ENCODE results near the gene CFAP299. TPM values are rescaled to one million over a fixed set of nuclear protein-coding genes. Genes with fewer than 3 reads are reported as not detected.
"Not testable (repeated sequence)": the region's sequence is repeated elsewhere in the genome, so short reads cannot be mapped to it uniquely, and the experiment has no call there.

Gene CFAP299
- polyA plus RNA-seq (ENCODE audit: insufficient read length in 4 of 4), result 1 to 10 TPM in 2 of 4 donors, under 1 TPM in 2; 0.42 to 1.5 (median 1.0) TPM

DNA sequence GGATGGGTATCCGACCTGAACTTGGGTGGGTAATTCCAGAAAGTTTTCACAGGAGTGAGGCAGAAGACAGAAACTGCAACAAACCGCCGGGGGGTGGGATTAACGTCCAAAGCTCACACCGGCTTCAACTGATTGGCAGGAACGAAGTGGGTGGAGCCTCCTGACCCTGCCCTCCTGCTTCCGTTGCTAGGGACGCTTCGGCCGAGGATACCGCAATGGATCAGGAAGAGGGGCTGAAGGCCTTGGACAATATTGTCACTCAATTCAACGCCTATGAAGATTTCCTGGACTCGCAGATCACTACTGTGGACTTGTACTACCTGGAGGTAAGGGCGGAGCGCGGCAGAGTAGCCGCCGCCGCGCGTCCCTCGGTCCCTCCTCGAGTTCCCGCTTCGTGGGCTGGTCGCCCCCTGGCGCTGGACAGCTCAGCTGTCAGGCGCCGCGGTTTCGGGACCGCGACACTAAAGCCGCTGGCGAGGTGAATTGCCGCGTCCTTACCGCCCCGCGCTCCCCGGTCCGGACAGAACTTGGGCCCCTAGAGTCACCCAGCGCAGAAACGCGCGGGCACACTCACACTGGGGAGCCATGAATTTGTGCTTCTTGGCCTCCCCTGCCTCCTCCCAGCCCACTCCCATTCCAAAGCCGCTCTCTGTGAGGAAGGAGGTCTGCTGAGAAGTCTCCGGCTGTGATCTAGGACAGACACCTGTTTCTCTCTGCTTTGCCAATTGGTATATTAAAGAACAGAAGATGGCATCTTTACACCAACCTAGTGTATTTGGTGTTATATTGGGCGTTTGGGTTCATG is at the start of gene CFAP299:
TSS of gene CFAP299 (plus strand) at position 177 of the 805 bp plus-strand sequence.
- DNase-seq (ENCODE audit: low read depth in 4 of 4, low spot score in 3 of 4), result peak; percentile 66 to 84 (median 74)

DNA sequence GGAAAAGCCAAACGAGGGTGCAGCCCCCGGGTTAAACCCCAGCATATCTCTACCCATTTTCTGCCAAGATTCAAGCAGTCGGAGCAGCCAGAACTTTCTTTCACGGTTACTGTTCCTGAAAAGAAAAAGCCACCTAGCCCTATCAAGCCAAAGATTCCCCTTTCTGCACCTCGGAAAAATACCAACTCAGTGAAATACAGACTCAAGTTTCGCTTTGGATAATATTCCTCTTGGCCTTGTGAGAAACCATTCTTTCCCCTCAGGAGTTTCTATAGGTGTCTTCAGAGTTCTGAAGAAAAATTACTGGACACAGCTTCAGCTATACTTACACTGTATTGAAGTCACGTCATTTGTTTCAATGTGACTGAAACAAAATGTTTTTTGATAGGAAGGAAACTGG is 49.1 kb upstream of the CFAP299 start:
- DNase-seq (ENCODE audit: low read depth in 4 of 4, low spot score in 3 of 4), result no peak

DNA sequence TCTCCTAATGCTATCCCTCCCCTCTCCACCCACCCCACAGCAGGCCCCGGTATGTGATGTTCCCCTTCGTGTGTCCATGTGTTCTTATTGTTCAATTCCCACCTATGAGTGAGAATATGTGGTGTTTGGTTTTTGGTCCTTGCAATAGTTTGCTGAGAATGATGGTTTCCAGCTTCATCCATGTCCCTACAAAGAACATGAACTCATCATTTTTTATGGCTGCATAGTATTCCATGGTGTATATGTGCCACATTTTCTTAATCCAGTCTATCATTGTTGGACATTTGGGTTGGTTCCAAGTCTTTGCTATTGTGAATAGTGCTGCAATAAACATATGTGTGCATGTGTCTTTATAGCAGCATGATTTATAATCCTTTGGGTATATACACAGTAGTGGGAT is 44.9 kb upstream of the CFAP299 start:
- DNase-seq (ENCODE audit: low read depth in 4 of 4, low spot score in 3 of 4), result not testable (repeated sequence)

DNA sequence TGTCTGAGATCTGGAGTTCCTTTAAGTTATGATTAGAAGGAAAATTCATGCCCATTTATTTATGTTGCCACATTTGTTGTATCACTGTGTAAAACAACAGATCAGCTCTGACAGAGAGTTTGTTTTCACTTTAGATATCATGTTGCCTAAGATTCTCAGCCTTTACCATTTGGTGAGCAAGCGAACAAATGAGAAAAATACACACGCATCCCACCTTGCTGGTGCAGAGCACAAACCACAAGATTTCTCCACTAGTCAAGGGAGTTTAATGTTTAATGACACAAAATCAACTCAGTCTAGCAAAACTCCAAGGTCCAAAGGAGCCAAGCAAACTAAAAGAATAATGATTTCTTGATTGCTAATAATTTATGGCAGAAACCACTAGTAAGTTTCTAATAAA is 41.3 kb upstream of the CFAP299 start:
- no peak for DNase-seq (ENCODE audit: low read depth in 4 of 4, low spot score in 3 of 4)

DNA sequence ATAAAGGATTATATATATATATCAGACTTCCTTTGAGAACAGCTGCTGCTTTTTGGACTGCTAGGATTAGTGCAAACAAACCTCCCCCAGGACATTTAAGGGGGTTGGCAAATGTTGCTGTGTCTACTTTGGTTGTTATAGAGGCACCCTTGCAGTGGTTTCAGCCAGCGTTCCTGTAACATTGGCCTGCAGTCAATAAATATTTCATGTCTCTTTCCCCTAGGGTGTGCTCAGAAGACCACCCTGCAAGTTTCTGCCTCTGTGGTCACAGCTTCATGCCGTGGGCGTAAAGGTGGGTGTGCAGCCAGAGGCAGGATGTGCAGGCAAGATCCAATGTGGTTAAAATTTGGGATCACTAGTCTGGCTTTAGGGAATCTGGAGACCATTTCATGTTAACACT is 40.2 kb upstream of the CFAP299 start:
- no peak for DNase-seq (ENCODE audit: low read depth in 4 of 4, low spot score in 3 of 4)

DNA sequence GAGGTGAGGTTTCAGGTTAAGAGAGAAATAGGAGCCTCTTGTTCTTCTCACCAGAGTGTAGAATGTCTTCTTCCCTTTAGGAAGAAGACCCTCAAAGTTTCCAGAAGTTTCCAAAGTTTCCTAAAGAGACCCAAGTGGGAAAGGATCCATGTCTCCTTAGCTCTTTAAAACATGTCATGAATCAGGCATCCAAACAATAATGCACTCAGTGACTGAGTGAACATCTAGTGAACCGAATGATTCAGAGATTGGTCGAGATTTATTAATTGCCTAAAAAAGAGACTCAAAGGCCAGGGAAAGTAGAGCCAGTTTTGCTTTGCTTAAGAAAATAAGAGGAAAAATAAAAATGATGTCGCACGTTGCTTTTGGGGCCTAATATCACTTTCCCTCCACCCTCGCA is 39.7 kb upstream of the CFAP299 start:
- DNase-seq (ENCODE audit: low read depth in 4 of 4, low spot score in 3 of 4), result no peak

DNA sequence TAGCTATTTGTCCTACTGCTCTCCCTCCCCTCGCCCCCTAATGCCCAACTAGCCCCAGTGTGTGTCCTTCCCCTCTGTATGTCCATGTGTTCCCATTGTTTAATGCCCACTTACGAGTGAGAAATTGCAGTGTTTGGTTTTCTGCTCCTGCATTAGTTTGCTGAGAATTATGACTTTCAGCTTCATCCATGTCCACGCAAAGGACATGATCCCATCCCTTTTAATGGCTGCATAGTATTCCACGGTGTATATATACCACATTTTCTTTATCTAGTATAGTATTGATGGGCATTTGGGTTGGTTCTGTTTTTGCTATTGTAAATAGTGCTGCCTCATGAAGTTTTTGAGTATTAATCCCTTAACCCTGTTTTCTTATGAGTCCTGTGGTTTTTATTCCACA is 33.6 kb upstream of the CFAP299 start:
- no peak for DNase-seq (ENCODE audit: low read depth in 4 of 4, low spot score in 3 of 4)

DNA sequence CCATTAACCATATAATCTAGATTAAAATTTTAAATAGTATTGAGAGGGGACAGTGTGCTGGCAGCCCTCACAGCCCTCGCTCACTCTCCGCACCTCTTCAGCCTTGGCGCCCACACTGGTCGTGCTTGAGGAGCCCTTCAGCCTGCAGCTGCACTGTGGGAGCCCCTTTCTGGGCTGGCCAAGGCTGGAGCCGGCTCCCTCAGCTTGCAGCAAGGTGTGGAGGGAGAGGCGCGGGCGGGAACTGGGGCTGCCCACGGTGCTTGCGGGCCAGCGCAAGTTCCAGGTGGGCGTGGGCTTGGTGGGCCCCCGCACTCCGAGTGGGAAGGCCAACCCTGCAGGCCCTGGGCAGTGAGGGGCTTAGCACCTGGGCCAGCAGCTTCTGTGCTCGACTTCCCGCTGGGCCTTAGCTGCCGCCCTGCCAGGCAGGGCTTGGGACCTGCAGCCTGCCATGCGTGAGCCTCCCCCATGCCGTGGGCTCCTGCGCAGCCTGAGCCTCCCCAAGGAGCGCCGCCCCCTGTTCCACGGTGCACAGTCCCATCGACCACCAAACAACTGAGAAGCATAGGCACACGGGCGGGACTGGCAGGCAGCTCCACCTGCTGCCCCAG is 32.8 kb upstream of the CFAP299 start:
- no peak for DNase-seq (ENCODE audit: low read depth in 4 of 4, low spot score in 3 of 4)

DNA sequence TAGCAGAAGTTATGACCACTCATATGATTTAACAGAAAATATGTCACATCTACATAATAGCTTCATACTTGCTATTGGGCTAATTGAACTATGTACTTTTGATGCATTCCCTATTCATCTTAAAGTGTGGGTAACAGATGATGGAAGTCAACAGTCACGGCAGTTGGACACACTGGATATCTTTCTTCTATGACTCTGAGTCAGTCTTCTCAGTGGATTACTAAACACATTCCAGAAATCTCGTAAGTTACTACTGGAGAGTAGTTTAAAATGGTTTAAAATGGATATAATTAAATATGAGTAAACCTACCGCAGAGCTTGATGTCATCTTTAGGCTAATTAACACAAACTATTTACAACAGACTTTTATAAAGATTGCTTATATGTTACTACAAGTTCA is 30.1 kb upstream of the CFAP299 start:
- DNase-seq (ENCODE audit: low read depth in 4 of 4, low spot score in 3 of 4), result no peak

DNA sequence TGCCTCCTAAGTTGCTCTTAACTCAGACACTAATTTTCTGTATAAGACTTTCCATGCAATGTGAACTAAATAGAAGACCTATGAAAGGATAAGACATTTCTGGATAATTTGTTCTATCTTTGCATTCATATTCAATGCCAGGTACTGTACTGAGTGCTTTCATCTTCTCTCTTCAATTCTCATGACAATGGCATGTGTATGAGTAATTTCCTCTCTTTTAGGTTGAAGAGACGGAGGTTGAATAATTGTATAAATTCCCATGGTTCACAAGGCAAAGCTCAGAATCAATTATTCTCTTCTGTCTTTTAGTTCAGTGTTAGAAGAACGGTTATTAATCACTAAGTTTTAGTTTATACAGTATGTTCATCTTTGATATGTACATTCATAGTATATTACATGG is 29.3 kb upstream of the CFAP299 start:
- DNase-seq (ENCODE audit: low read depth in 4 of 4, low spot score in 3 of 4), result no peak

DNA sequence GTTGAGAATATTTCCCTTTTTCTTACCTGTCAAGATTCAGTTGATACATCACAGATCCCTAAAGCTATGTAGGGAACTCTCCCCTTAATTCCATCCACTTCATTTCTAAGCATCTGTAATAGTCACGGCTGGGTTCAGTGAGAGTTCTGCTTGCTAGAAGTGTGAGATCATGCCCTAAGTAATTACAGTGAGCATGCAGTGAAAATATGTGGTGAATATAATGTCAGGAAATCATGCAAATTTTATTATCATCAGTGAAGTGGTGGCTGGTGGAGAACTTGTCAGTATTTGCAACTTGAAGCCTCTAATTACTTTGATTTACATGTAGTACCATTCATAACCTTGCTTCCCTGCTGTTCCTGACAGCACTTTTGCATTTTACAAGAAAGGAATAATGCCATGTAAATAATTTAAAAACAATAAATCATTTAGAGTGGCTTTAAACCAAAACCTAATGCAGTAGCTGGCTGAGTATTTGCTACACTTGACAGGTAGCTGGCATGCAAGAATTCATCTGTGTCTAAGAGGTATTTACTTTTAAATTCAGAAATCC is 28.3 kb upstream of the CFAP299 start:
- no peak for DNase-seq (ENCODE audit: low read depth in 4 of 4, low spot score in 3 of 4)

DNA sequence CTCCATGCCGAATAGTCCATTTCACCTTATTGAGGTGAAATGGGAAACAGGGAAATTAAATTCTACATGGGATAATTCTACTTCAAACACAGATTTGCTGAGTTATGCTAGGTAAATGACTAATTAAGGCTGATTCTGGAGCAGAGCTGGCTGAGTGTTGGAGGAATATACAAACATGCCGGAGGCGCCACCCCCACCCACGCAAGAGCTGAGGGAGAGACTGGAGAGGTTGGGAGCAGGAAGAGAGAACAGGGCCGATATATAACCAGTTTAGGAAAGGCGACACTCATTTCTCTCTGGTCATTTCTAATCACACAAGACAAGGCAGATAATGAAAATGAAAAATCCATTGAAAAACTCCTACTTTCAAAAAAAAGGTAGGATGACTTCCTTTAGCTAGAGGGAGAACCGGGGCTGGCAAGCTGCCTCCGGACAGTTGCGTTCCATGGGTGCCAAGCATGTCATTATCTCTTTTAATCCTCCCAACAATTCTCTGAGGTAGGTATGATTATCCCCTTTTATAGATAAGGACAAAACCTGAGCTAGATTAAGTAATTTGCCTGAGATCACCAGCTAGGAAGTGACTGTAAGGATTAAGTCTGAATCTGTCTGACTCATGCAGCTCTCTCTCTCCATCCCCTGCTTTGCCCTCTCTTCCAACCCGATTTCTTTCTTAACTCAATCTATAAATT is 27.6 kb upstream of the CFAP299 start:
- DNase-seq (ENCODE audit: low read depth in 4 of 4, low spot score in 3 of 4), result no peak

DNA sequence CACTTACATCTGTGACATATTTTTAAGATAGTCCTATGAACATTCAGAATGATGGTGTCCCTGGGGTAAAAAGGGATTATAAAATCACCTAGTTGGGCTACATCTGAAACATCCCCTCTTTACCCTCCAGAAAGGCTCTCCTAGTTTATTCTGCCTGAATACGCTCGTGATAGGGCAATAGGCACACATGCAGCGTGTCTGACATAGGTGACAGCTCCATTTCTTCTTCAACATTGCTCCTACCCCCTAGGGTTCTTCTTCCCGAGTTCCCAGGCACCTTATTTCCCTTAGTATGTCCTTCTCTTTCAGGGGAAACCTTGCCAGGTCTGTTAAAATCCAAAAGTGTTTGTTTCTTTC is 27.1 kb upstream of the CFAP299 start:
- no peak for DNase-seq (ENCODE audit: low read depth in 4 of 4, low spot score in 3 of 4)

DNA sequence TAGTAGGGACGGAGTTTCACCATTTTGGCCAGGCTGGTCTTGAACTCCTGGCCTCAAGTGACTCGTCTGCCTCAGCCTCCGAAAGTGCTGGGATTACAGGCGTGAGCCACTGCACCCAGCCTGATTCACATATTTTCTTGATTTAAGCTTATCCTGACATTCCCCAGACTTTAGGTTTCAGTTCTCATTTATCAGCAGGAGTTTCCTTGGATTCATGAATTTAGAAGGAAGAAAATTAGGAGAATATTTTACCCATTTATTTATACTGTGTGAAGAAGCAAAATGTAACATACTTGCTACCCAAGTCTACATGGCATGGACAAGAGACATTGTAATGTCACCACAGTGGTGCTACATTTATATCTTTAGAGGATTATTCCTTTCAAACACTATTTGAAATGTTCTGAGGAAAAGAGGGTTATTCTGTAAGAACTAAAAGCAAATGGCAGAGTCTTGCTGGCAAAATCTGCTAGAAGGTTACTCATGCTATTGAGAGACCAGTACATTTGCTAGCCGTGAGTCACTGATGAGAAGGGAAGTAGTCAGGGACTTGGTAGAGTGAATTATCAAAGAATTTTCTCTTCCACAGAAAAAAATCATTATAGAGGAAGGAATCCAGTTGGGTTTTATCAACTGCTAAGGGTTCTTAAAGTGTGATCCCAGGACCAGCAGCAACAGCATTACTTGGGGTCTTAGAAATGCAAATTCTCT is 26.1 kb upstream of the CFAP299 start:
- no peak for DNase-seq (ENCODE audit: low read depth in 4 of 4, low spot score in 3 of 4)

DNA sequence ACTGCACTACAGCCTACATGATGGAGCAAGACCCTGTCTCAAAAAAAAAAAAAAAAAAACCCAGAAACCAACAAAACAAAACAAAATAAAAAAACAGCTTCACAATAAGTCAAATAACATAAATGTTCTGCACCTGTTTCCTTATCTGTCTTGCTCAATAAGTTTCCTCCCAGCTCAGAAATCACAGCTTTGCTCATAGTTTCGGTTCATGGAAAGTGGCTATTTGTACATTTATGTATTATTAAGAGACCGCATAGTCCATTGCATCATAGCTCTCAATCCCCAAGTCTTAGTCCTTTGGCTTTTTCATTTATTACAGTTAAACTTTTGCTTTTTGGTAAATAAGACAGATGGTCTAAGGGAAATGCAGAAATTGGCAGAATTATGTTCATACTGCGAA is 24.4 kb upstream of the CFAP299 start:
- no peak for DNase-seq (ENCODE audit: low read depth in 4 of 4, low spot score in 3 of 4)

DNA sequence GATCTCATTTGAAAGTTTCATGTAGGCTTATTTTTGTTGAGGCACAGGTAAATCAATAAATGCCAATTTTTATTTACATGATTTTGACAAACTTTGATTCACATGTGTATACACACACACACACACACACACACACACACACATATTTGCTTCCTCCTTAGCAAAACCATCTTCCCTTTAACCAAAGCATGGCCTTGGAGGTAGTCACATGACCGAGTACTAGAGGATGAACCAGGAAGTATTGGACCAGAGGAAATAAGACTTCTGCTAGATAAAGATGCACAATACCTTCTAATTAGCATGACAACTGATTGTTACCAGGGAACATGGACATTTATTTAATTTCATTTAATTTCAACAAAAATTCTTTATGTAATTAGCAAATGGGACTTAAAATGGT is 23.4 kb upstream of the CFAP299 start:
- no peak for DNase-seq (ENCODE audit: low read depth in 4 of 4, low spot score in 3 of 4)

DNA sequence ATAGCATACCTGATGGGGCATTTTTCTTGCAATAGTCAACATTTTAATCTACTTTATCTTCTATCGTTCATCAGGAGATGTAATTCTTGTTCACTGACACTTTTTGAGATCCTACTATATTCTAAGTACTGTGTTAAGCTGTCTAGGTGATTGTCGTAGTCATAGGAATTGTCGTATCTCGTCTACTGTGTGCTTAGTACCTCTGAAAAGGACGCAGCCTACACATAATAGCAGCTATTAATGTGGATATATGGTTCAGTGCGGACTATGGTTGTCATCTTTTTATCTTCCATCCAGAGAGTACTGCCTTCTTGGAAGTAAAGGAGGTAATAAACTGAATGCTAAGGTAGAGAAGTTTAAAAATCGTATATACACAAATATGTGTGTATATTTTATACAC is 21.9 kb upstream of the CFAP299 start:
- DNase-seq (ENCODE audit: low read depth in 4 of 4, low spot score in 3 of 4), result no peak

DNA sequence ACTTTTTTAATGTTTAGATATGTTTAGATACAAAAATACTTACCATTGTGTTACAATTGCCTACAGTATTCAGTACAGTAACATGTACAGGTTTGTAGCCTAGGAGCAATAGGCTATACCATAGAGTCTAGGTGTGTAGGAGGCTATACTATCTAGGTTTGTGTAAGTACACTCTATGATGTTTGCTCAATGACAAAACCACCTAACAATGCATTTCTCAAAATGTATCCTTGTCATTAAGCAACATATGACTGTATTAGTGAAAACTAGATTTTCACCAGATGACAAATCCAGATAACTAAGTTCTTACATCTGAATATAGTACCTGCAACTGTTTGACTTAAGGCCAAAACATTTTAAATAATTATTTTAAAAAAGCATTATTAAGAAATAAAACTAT is 19.7 kb upstream of the CFAP299 start:
- DNase-seq (ENCODE audit: low read depth in 4 of 4, low spot score in 3 of 4), result not testable (repeated sequence)

DNA sequence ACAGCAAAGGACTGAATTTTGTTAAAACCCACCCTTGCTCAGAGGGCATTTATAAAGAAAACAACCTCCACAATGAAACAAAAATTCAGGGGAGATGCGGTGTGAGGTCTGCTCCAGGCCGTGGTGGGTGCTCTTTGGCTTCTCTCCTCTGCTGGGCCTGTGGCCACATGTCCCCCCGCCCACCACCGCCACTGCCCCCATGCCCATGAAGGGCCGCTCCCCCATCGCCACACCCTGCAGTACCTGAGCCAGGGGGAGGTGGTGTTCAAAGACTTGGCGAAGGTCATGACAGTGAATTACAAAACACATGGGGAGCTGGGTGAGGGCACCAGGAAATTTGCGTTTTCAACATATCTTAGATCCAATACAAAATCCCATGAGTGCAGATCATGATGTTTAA is 14.2 kb upstream of the CFAP299 start:
- no peak for DNase-seq (ENCODE audit: low read depth in 4 of 4, low spot score in 3 of 4)

DNA sequence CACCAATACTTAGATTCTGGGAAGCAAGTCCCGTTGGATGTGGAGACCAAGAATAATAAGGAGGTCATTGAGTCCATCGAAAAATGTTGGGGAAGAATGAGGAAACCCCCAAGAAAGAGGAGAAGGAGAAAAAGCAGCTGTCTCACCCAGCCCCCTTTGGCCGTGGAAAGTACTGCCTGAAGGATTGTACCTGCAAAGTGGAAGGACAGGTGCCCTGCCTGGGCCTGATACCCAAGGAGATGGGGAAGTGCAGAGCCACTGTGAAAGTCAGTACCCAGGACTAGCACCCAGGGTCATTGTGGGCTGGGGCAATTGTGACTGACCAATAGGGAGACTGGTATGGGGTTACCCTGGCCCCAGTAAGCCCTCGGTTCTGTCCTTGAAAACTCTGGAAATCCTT is 13.8 kb upstream of the CFAP299 start:
- no peak for DNase-seq (ENCODE audit: low read depth in 4 of 4, low spot score in 3 of 4)

DNA sequence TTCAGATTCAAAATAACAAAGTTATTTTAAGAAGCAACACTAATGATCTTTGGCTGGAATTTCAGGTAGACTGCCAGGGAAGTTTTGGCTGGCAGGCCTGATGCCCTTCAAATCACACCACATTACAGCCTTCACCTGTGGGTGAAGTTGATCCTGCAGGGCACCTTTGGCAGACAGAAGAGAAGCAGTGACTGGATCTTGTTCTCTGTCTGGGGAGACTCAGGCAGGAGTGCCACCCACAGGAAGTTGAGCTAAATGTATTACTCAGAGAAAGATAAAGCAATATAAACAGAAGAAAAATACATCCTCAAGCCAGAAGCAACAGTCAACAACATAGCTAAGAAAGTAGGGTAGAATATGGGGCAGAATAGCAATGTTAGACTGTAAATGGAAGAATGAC is 12.8 kb upstream of the CFAP299 start:
- DNase-seq (ENCODE audit: low read depth in 4 of 4, low spot score in 3 of 4), result no peak
